SK-N-SH (cell line): Measurements from ENCODE around the gene CYB561.

Experiments
- CHD2 ChIP-seq: fragments of 150-350 bp; IDR thresholded peaks from 2 replicates; pipeline ENCODE4 v1.6.1; 2018; ENCODE audit warnings: low read length; ENCODE audit not compliant: partially characterized antibody
- EP300 ChIP-seq, 2 experiments: IDR thresholded peaks; 2 replicates each; pipeline versions ENCODE4 v1.4.0 to v1.6.1; 2012; ENCODE audit warnings: borderline replicate concordance in 1 of 2, low read depth in 1 of 2, low read length in 1 of 2
- POLR2AphosphoS5 ChIP-seq: IDR thresholded peaks from 2 replicates; pipeline ENCODE4 v1.6.1; 2012; ENCODE audit warnings: low read depth, low read length
- RAD21 ChIP-seq: IDR thresholded peaks from 2 replicates; pipeline ENCODE4 v1.6.1; 2012; ENCODE audit warnings: mild to moderate bottlenecking, low read length
- RCOR1 ChIP-seq: fragments of 150-350 bp; IDR thresholded peaks from 2 replicates; pipeline ENCODE4 v1.6.1; 2017; ENCODE audit warnings: antibody characterized with exemption, low read length
- RXRA ChIP-seq: IDR thresholded peaks from 2 replicates; pipeline ENCODE4 v1.4.0; 2012; ENCODE audit warnings: low read depth, mild to moderate bottlenecking, borderline replicate concordance
- TAF1 ChIP-seq: IDR thresholded peaks from 2 replicates; pipeline ENCODE4 v1.6.1; 2012; ENCODE audit warnings: low read depth, mild to moderate bottlenecking, low read length, moderate library complexity, borderline replicate concordance
- YY1 ChIP-seq: IDR thresholded peaks from 2 replicates; pipeline ENCODE4 v1.4.0; 2012; ENCODE audit warnings: low read depth, mild to moderate bottlenecking
- TF ChIP-seq, protein P1 (sequence below): fragments of 200-600 bp; sonication (generic); IDR thresholded peaks from 2 replicates; pipeline ENCODE4 v1.6.1; 2017; ENCODE audit warnings: antibody characterized with exemption, mild to moderate bottlenecking, moderate library complexity

DNA sequence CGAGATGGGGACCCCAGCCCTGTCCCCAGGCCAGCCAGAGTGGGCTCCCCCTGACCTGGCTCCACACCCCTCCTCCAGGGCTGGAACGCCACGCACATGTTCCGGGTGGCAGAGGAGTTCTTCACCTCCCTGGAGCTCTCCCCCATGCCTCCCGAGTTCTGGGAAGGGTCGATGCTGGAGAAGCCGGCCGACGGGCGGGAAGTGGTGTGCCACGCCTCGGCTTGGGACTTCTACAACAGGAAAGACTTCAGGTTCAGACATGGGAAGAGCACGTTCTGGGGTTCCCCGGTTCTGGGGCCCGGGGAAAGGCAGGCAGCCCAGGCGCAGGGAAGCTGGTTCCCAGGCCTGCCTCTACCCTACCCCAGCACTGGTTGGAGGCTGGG lies 35.4 kb upstream of the CYB561 start:
- TF ChIP-seq, protein P1, sequence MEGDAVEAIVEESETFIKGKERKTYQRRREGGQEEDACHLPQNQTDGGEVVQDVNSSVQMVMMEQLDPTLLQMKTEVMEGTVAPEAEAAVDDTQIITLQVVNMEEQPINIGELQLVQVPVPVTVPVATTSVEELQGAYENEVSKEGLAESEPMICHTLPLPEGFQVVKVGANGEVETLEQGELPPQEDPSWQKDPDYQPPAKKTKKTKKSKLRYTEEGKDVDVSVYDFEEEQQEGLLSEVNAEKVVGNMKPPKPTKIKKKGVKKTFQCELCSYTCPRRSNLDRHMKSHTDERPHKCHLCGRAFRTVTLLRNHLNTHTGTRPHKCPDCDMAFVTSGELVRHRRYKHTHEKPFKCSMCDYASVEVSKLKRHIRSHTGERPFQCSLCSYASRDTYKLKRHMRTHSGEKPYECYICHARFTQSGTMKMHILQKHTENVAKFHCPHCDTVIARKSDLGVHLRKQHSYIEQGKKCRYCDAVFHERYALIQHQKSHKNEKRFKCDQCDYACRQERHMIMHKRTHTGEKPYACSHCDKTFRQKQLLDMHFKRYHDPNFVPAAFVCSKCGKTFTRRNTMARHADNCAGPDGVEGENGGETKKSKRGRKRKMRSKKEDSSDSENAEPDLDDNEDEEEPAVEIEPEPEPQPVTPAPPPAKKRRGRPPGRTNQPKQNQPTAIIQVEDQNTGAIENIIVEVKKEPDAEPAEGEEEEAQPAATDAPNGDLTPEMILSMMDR, result no peak
- TF ChIP-seq RAD21 (no peak), TAF1 (no peak), RCOR1 (no peak), EP300 (IDR thresholded peaks at IDR 0.05; ENCODE audit: borderline replicate concordance in 1 of 2, low read depth in 1 of 2, low read length in 1 of 2) (no peak), YY1 (no peak), CHD2 (no peak), RXRA (no peak), POLR2AphosphoS5 (no peak)
